Thoracic aorta (tissue), 2 donors: Measurements from ENCODE around the gene UNC45B. TPM values are rescaled to one million over a fixed set of nuclear protein-coding genes. Genes with fewer than 3 reads are reported as not detected.

Experiments used
- ATAC-seq: fragments of 150-250 bp; one replicate; pipeline ENCODE4 v1.8.0; 2017; ENCODE audit warnings: low read depth; ENCODE audit not compliant: insufficient number of reproducible peaks, low FRiP score
- DNase-seq: peaks from one replicate; pipeline ENCODE4 v3.0.0-alpha.2; 2020; ENCODE audit warnings: low spot score
- H3K27ac ChIP-seq, 2 donors: fragments of 200-600 bp; sonication (generic); 1 replicate in 1 of 2; 2 replicates in 1 of 2; pipeline ENCODE4 v1.5.1; 2016; ENCODE audit warnings: mild to moderate bottlenecking in 2 of 2, moderate library complexity in 2 of 2
- H3K27me3 ChIP-seq: fragments of 200-600 bp; sonication (generic); replicated peaks from 2 replicates; pipeline ENCODE4 v1.6.0; 2016; ENCODE audit warnings: mild to moderate bottlenecking; ENCODE audit not compliant: insufficient read depth
- H3K36me3 ChIP-seq: fragments of 200-600 bp; sonication (generic); one replicate; pipeline ENCODE4 v1.5.1; 2016
- H3K4me1 ChIP-seq, 2 donors: fragments of 200-600 bp; sonication (generic); 1 replicate in 1 of 2; 2 replicates in 1 of 2; pipeline versions ENCODE4 v1.5.1 to v1.6.0; 2016; ENCODE audit warnings: low read depth in 2 of 2, mild to moderate bottlenecking in 1 of 2; ENCODE audit not compliant: control insufficient read depth in 1 of 2
- H3K4me3 ChIP-seq: fragments of 200-600 bp; sonication (generic); 2 replicates; pipeline ENCODE4 v1.5.1; 2016; ENCODE audit warnings: mild to moderate bottlenecking
- H3K9me3 ChIP-seq: fragments of 200-600 bp; sonication (generic); 2 replicates; pipeline ENCODE4 v1.5.1; 2016
- total RNA-seq, 2 donors: library from RNA; depleted of rRNA; stranded (reverse); fragments of >200 nt; gene quantifications; one replicate each; pipeline versions ENCODE4 v1.1.0 to v1.2.3, GENCODE V29; 2016
- TF ChIP-seq, protein P1 (sequence below): fragments of 200-600 bp; sonication (generic); IDR thresholded peaks from one replicate; pipeline ENCODE4 v1.5.1; 2019; ENCODE audit warnings: antibody characterized with exemption

Gene UNC45B
- total RNA-seq, 2 donors from 2014 or later, result not detected

DNA sequence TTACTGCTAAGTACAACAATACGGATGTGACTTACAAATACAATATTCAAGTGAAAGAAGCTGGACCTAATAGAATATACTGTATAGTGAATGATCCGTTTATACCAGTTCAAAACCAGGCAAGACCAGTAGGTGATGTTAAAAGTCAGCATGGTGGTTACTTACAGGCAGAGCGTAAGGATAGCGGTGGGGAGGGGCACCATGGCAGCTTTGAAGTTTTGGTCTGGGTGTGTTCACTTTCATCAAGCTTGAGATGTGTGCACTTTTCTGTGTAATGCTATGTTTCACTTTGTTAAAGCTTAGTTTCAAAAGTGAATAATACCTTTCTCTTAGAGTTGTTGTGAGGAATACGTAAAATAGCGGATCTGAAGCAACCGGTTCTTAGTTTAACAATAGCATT lies 63.1 kb downstream of the UNC45B start:
- TF ChIP-seq, protein P1, sequence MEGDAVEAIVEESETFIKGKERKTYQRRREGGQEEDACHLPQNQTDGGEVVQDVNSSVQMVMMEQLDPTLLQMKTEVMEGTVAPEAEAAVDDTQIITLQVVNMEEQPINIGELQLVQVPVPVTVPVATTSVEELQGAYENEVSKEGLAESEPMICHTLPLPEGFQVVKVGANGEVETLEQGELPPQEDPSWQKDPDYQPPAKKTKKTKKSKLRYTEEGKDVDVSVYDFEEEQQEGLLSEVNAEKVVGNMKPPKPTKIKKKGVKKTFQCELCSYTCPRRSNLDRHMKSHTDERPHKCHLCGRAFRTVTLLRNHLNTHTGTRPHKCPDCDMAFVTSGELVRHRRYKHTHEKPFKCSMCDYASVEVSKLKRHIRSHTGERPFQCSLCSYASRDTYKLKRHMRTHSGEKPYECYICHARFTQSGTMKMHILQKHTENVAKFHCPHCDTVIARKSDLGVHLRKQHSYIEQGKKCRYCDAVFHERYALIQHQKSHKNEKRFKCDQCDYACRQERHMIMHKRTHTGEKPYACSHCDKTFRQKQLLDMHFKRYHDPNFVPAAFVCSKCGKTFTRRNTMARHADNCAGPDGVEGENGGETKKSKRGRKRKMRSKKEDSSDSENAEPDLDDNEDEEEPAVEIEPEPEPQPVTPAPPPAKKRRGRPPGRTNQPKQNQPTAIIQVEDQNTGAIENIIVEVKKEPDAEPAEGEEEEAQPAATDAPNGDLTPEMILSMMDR, result no peak
- Histone ChIP-seq H3K9me3 (no peaks in the 10 kb centered on the region), H3K36me3 (no peaks in the 10 kb centered on the region), H3K27ac (no peak overlapping the region), H3K4me3 (no peak overlapping the region), H3K27me3 (no peaks in the 10 kb centered on the region), H3K4me1 (no peaks in the 10 kb centered on the region)
- DNase-seq (no peak), ATAC-seq (no peak)

DNA sequence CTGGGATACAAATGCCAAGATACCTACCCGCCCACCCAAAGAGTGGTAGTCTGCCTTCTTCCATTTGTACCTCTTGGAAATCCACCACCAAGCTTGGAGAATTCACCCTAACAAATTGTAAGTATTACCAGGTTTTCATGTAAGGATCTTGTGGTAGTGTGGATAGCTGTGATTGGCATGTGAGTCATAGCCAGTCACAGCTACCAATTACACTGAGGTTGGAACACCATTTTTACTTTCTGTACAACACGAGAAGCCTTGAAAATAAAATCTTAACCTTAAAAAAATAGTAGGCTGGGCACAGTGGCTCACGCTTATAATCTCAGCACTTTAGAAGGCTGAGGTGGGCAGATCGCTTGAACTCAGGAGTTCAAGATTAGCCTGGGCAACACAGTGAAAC lies 65.1 kb downstream of the UNC45B start:
- no peaks in the 10 kb centered on the region for H3K9me3 ChIP-seq
- TF ChIP-seq, protein P1, result no peak
- no peaks in the 10 kb centered on the region for H3K27me3 ChIP-seq
- H3K27ac ChIP-seq, result no peak overlapping the region
- H3K36me3 ChIP-seq, result no peaks in the 10 kb centered on the region
- H3K4me3 ChIP-seq, result no peak overlapping the region
- ATAC-seq (no peak), DNase-seq (no peak)
- no peaks in the 10 kb centered on the region for H3K4me1 ChIP-seq

GRCh38 chr17:35213412-35213940 lies 65.9 kb downstream of the UNC45B start:
- H3K4me3 ChIP-seq, result no peak overlapping the region
- H3K9me3 ChIP-seq, result no peaks in the 10 kb centered on the region
- ATAC-seq (no peak), DNase-seq (no peak)
- no peaks in the 10 kb centered on the region for H3K27me3 ChIP-seq
- TF ChIP-seq, protein P1, result no peak
- no peaks in the 10 kb centered on the region for H3K4me1 ChIP-seq
- no peaks in the 10 kb centered on the region for H3K36me3 ChIP-seq
- no peak overlapping the region for H3K27ac ChIP-seq

GRCh38 chr17:35214192-35214591 lies 66.6 kb downstream of the UNC45B start:
- DNase-seq (no peak), ATAC-seq (no peak)
- Histone ChIP-seq H3K4me1 (no peaks in the 10 kb centered on the region), H3K9me3 (no peaks in the 10 kb centered on the region), H3K4me3 (no peak overlapping the region), H3K27me3 (no peaks in the 10 kb centered on the region), H3K36me3 (no peaks in the 10 kb centered on the region), H3K27ac (no peak overlapping the region)
- TF ChIP-seq, protein P1, result no peak

- H3K27ac ChIP-seq, result no peak overlapping the region
- no peaks in the 10 kb centered on the region for H3K9me3 ChIP-seq
- no peaks in the 10 kb centered on the region for H3K36me3 ChIP-seq
- H3K4me3 ChIP-seq, result no peak overlapping the region
- no peaks in the 10 kb centered on the region for H3K27me3 ChIP-seq
- DNase-seq, result no peak
- no peaks in the 10 kb centered on the region for H3K4me1 ChIP-seq
- TF ChIP-seq, protein P1, result no peak
- ATAC-seq, result no peak
Measured at GRCh38 chr17:35214631-35215273, 67.1 kb downstream of the UNC45B start.
